SK-N-MC (cell line): Measurements from ENCODE around the gene FSIP1.

Experiments
- EZH2 ChIP-seq: fragments of 200-600 bp; sonication (generic); IDR thresholded peaks from one replicate; pipeline ENCODE4 v1.6.1; 2017; ENCODE audit warnings: antibody characterized with exemption
- FOXP2 ChIP-seq: optimal IDR thresholded peaks from 2 replicates; pipeline ENCODE3; 2011; ENCODE audit warnings: mild to moderate bottlenecking, moderate library complexity; ENCODE audit not compliant: insufficient read depth; ENCODE audit errors: extremely low read length, control extremely low read depth
- POLR2AphosphoS5 ChIP-seq: IDR thresholded peaks from 2 replicates; pipeline ENCODE4 v1.6.1; 2012; ENCODE audit warnings: mild to moderate bottlenecking, low read depth, low read length, borderline replicate concordance

DNA sequence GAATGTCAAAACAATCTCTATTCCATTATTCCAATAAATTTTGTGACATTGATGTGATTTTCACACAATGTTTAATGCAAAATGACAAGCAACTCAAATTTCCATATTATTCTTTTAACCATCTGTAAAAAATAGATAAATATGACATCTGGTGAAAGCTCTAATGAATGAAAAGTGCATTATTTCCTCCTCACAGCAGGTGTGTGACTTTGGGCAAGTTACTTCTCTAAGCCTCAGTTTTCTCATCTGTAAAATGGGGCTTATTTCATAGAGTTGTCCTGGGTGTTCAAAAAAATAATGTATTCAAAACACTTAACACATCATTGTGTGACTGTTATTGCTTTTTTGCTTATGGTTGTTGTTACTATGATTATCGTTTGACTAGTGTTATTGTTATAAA is 131.3 kb downstream of the FSIP1 start:
- TF ChIP-seq POLR2AphosphoS5, result no peak
- TF ChIP-seq EZH2, result no peak
- TF ChIP-seq FOXP2, result no peak
